HEK293 (cell line): Measurements from ENCODE around the gene SEC11A.
A peak's percentile ranks its signal among the peaks of the same experiment; 100 is the strongest.

Experiments used
- CTCF ChIA-PET: fragments of 350-600 bp; formaldehyde crosslinking; extraction: SDS; loops from one replicate; lab custom pipeline; 2021; ENCODE audit warnings: antibody characterized with exemption; lab: Yijun Ruan, JAX
- POLR2A ChIA-PET: fragments of 300-600 bp; formaldehyde crosslinking; extraction: SDS; loops from one replicate; lab custom pipeline; 2020; ENCODE audit warnings: antibody characterized with exemption, inconsistent platforms; lab: Yijun Ruan, JAX
- H3K27ac ChIP-seq: fragments of 200-500 bp; sonication (Bioruptor generic); 2 replicates; pipeline ENCODE4 v1.5.1; 2014; ENCODE audit warnings: low read depth, low read length, control low read depth, inconsistent platforms; ENCODE audit errors: extremely low read depth
- H3K36me3 ChIP-seq, 2 experiments: fragments of 200-500 bp in 1 of 2; sonication (Bioruptor generic) in 1 of 2; 1 replicate in 1 of 2; 2 replicates in 1 of 2; pipeline ENCODE4 v1.5.1; 2014 to 2017; ENCODE audit warnings: inconsistent platforms in 2 of 2, low read length in 2 of 2; ENCODE audit not compliant: control insufficient read depth in 2 of 2, insufficient read depth in 1 of 2
- H3K4me1 ChIP-seq: fragments of 200-500 bp; sonication (Bioruptor generic); 2 replicates; pipeline ENCODE4 v1.5.1; 2014; ENCODE audit warnings: mild to moderate bottlenecking, low read length, inconsistent platforms; ENCODE audit not compliant: control insufficient read depth, insufficient read depth
- H3K4me3 ChIP-seq: 2 replicates; pipeline ENCODE4 v1.5.1; 2011; ENCODE audit warnings: low read depth, mild to moderate bottlenecking, control low read depth, low read length, moderate library complexity
- H3K9me3 ChIP-seq: fragments of 200-500 bp; sonication (Bioruptor generic); 2 replicates; pipeline ENCODE4 v1.5.1; 2014; ENCODE audit warnings: low read depth, low read length, inconsistent platforms; ENCODE audit not compliant: control insufficient read depth, insufficient read depth
- KLF7 ChIP-seq: fragments of 450-650 bp; formaldehyde crosslinking; IDR thresholded peaks from 2 replicates; pipeline ENCODE4 v1.5.1; 2016; ENCODE audit warnings: missing biosample characterization, missing genetic modification characterization, borderline replicate concordance
- SCRT1 ChIP-seq: fragments of 450-650 bp; formaldehyde crosslinking; IDR thresholded peaks from 2 replicates; pipeline ENCODE4 v1.5.1; 2016; ENCODE audit warnings: missing biosample characterization, missing genetic modification characterization, borderline replicate concordance
- SCRT2 ChIP-seq: fragments of 450-650 bp; formaldehyde crosslinking; IDR thresholded peaks from 2 replicates; pipeline ENCODE4 v1.5.1; 2016; ENCODE audit warnings: missing biosample characterization, missing genetic modification characterization
- TCF7L2 ChIP-seq: IDR thresholded peaks from 2 replicates; pipeline ENCODE4 v1.6.1; 2011; ENCODE audit warnings: low read depth, mild to moderate bottlenecking, inconsistent platforms, low read length, moderate library complexity, borderline replicate concordance
- ZBTB17 ChIP-seq: fragments of 450-650 bp; formaldehyde crosslinking; IDR thresholded peaks from 2 replicates; pipeline ENCODE4 v1.5.1; 2016; ENCODE audit warnings: missing biosample characterization, missing genetic modification characterization
- ZBTB20 ChIP-seq: fragments of 450-650 bp; formaldehyde crosslinking; IDR thresholded peaks from 2 replicates; pipeline ENCODE4 v1.5.1; 2016; ENCODE audit warnings: missing biosample characterization, missing genetic modification characterization
- ZBTB26 ChIP-seq: fragments of 450-650 bp; formaldehyde crosslinking; optimal IDR thresholded peaks from 2 replicates; pipeline ENCODE3; 2016; ENCODE audit warnings: missing biosample characterization, mild to moderate bottlenecking, missing genetic modification characterization
- ZBTB8A ChIP-seq: fragments of 450-650 bp; formaldehyde crosslinking; IDR thresholded peaks from 2 replicates; pipeline ENCODE4 v1.5.1; 2016; ENCODE audit warnings: missing biosample characterization, missing genetic modification characterization
- ZFP3 ChIP-seq: fragments of 450-650 bp; formaldehyde crosslinking; IDR thresholded peaks from 2 replicates; pipeline ENCODE4 v1.5.1; 2016; ENCODE audit warnings: low read depth, missing biosample characterization, missing genetic modification characterization
- ZIC2 ChIP-seq: fragments of 450-650 bp; formaldehyde crosslinking; IDR thresholded peaks from 2 replicates; pipeline ENCODE4 v1.5.1; 2016; ENCODE audit warnings: missing biosample characterization, missing genetic modification characterization
- ZNF112 ChIP-seq: fragments of 450-650 bp; formaldehyde crosslinking; IDR thresholded peaks from 2 replicates; pipeline ENCODE4 v1.5.0; 2017; ENCODE audit warnings: missing biosample characterization, missing genetic modification characterization
- ZNF138 ChIP-seq: fragments of 450-650 bp; formaldehyde crosslinking; IDR thresholded peaks from 2 replicates; pipeline ENCODE4 v1.5.1; 2016; ENCODE audit warnings: missing biosample characterization, missing genetic modification characterization, borderline replicate concordance
- ZNF16 ChIP-seq: fragments of 450-650 bp; formaldehyde crosslinking; IDR thresholded peaks from 2 replicates; pipeline ENCODE4 v1.5.1; 2016; ENCODE audit warnings: low read depth, missing biosample characterization, missing genetic modification characterization
- ZNF19 ChIP-seq: fragments of 450-650 bp; formaldehyde crosslinking; IDR thresholded peaks from 2 replicates; pipeline ENCODE4; 2016; ENCODE audit warnings: missing biosample characterization, missing genetic modification characterization, low read depth
- ZNF223 ChIP-seq: fragments of 450-650 bp; formaldehyde crosslinking; IDR thresholded peaks from 2 replicates; pipeline ENCODE4 v1.5.1; 2016; ENCODE audit warnings: missing biosample characterization, missing genetic modification characterization
- ZNF26 ChIP-seq: fragments of 450-650 bp; formaldehyde crosslinking; IDR thresholded peaks from 2 replicates; pipeline ENCODE4 v1.5.1; 2016; ENCODE audit warnings: missing biosample characterization, missing genetic modification characterization
- ZNF324 ChIP-seq: fragments of 450-650 bp; formaldehyde crosslinking; IDR thresholded peaks from 2 replicates; pipeline ENCODE4 v1.5.1; 2016; ENCODE audit warnings: missing biosample characterization, missing genetic modification characterization
- ZNF350 ChIP-seq: fragments of 450-650 bp; formaldehyde crosslinking; IDR thresholded peaks from 2 replicates; pipeline ENCODE4 v1.5.0; 2017; ENCODE audit warnings: missing biosample characterization, mild to moderate bottlenecking, missing genetic modification characterization
- ZNF366 ChIP-seq: fragments of 450-650 bp; formaldehyde crosslinking; conservative IDR thresholded peaks from 2 replicates; pipeline ENCODE4 v1.5.1; 2016; ENCODE audit warnings: missing biosample characterization, missing genetic modification characterization
- ZNF530 ChIP-seq: fragments of 450-650 bp; formaldehyde crosslinking; IDR thresholded peaks from 2 replicates; pipeline ENCODE4 v1.5.1; 2016; ENCODE audit warnings: low read depth, missing biosample characterization, missing genetic modification characterization
- ZNF600 ChIP-seq: fragments of 450-650 bp; formaldehyde crosslinking; IDR thresholded peaks from 2 replicates; pipeline ENCODE4 v1.5.1; 2016; ENCODE audit warnings: missing biosample characterization, missing genetic modification characterization
- ZNF626 ChIP-seq: fragments of 450-650 bp; sonication (Bioruptor Pico); formaldehyde crosslinking; IDR thresholded peaks from 2 replicates; pipeline ENCODE4 v1.5.1; 2018; ENCODE audit warnings: missing biosample characterization, missing genetic modification characterization, inconsistent platforms
- ZNF654 ChIP-seq: fragments of 450-650 bp; formaldehyde crosslinking; IDR thresholded peaks from 2 replicates; pipeline ENCODE4 v1.5.1; 2016; ENCODE audit warnings: low read depth, missing biosample characterization, missing genetic modification characterization
- ZNF664 ChIP-seq: fragments of 450-650 bp; formaldehyde crosslinking; IDR thresholded peaks from 2 replicates; pipeline ENCODE4 v1.5.1; 2016; ENCODE audit warnings: missing biosample characterization, missing genetic modification characterization
- ZNF670 ChIP-seq: fragments of 450-650 bp; formaldehyde crosslinking; IDR thresholded peaks from 2 replicates; pipeline ENCODE4 v1.5.1; 2016; ENCODE audit warnings: missing biosample characterization, missing genetic modification characterization, low read depth
- ZNF747 ChIP-seq: fragments of 450-650 bp; formaldehyde crosslinking; IDR thresholded peaks from 2 replicates; pipeline ENCODE4 v1.5.1; 2016; ENCODE audit warnings: missing biosample characterization, missing genetic modification characterization
- ZSCAN30 ChIP-seq: fragments of 450-650 bp; IDR thresholded peaks from 2 replicates; pipeline ENCODE4 v1.5.1; 2018; ENCODE audit warnings: missing biosample characterization, mild to moderate bottlenecking, missing genetic modification characterization, moderate library complexity
- TF ChIP-seq, protein P1 (sequence below): fragments of 450-650 bp; formaldehyde crosslinking; IDR thresholded peaks from 2 replicates; pipeline ENCODE4 v1.5.1; 2016; ENCODE audit warnings: missing biosample characterization, missing genetic modification characterization
- TF ChIP-seq, protein P2 (sequence below): fragments of 450-650 bp; IDR thresholded peaks from 2 replicates; pipeline ENCODE4 v1.5.1; 2018; ENCODE audit warnings: missing biosample characterization, missing genetic modification characterization

Gene SEC11A

DNA sequence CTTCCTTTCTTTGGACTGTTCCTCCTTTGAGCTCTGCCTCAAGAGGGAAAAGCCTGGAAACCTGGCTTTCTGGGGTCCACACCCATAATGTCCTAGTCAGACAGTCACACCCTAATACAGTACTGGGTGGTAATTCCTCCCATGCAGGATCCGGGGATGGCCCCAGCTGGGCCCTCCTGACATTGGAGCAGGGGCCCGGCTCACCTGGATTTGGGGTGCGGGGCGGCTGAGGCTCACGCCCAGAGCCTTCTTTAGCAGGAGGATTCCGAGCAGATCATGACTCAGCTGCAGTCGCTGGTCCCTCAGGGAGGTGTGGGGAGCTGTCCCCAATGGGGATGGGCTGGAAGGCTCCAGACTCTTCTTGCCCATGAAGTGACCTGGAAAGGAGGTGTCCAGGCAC lies 59.0 kb downstream of the SEC11A start:
- ChIA-PET POLR2A (interaction anchor here (0.8 to 1.9 kb wide), 2 partner anchors 26 to 90 kb away, joined by 3 to 5 read pairs; no protein-coding TSS in a partner anchor), CTCF (interaction anchor here (0.9 to 4.9 kb wide), 10 partner anchors 11 to 271 kb away, joined by 3 to 19 read pairs (median 4); no protein-coding TSS in a partner anchor)
- H3K4me1 ChIP-seq, result peaks cover 14% of the 10 kb centered on the region

GRCh38 chr15:84654689-84655453 lies 61.1 kb downstream of the SEC11A start:
- H3K9me3 ChIP-seq, result no peaks in the 10 kb centered on the region
- H3K36me3 ChIP-seq, result peaks cover 30 to 37% of the 10 kb centered on the region in 2 experiments
- peak overlapping the region; percentile 71 for H3K27ac ChIP-seq
- ChIA-PET POLR2A (interaction anchor here (0.5 to 2.8 kb wide), 18 partner anchors 8 to 325 kb away, joined by 3 to 26 read pairs (median 4); partner anchors contain the start of genes SEC11A and ZSCAN2), CTCF (interaction anchor here (0.6 to 4.9 kb wide), 20 partner anchors 9 to 1724 kb away, joined by 3 to 19 read pairs (median 4); partner anchors contain the start of gene ZSCAN2)
- peak overlapping the region; percentile 78 for H3K4me3 ChIP-seq
- H3K4me1 ChIP-seq, result peaks cover 8% of the 10 kb centered on the region
- TF ChIP-seq, protein P1, sequence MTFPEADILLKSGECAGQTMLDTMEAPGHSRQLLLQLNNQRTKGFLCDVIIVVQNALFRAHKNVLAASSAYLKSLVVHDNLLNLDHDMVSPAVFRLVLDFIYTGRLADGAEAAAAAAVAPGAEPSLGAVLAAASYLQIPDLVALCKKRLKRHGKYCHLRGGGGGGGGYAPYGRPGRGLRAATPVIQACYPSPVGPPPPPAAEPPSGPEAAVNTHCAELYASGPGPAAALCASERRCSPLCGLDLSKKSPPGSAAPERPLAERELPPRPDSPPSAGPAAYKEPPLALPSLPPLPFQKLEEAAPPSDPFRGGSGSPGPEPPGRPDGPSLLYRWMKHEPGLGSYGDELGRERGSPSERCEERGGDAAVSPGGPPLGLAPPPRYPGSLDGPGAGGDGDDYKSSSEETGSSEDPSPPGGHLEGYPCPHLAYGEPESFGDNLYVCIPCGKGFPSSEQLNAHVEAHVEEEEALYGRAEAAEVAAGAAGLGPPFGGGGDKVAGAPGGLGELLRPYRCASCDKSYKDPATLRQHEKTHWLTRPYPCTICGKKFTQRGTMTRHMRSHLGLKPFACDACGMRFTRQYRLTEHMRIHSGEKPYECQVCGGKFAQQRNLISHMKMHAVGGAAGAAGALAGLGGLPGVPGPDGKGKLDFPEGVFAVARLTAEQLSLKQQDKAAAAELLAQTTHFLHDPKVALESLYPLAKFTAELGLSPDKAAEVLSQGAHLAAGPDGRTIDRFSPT, result peak; percentile 82
- TF ChIP-seq KLF7 (tag by site-specific recombination) (no peak), ZIC2 (tag by site-specific recombination) (no peak), SCRT2 (tag by site-specific recombination) (peak; percentile 99), ZBTB20 (tag by site-specific recombination) (no peak), ZNF600 (peak; percentile 97), ZNF223 (tag by site-specific recombination) (no peak), ZNF16 (tag by site-specific recombination) (no peak), ZBTB8A (tag by site-specific recombination) (peak; percentile 43; the same call in 1 of the 2 replicates), ZNF366 (tag by site-specific recombination) (no peak), ZNF350 (tag by site-specific recombination) (no peak), ZNF26 (no peak), SCRT1 (peak; percentile 98), ZBTB17 (peak; percentile 83), ZNF138 (tag by site-specific recombination) (no peak), ZSCAN30 (tag by site-specific recombination) (0 out of 2 replicates have a peak, but pooled peaks have one; percentile 30), ZNF654 (no peak; the same call in 1 of the 2 replicates), ZNF664 (tag by site-specific recombination) (no peak)

More for the DNA sequence above, 59.0 kb downstream of the SEC11A start:
- no peaks in the 10 kb centered on the region for H3K9me3 ChIP-seq
- TF ChIP-seq ZBTB26 (tag by site-specific recombination) (no peak), ZNF366 (tag by site-specific recombination) (no peak), ZNF626 (tag by site-specific recombination) (no peak), ZNF670 (no peak), ZNF112 (no peak), ZNF19 (tag by site-specific recombination) (no peak), ZNF747 (no peak), ZNF324 (tag by site-specific recombination) (no peak), TCF7L2 (no peak), ZFP3 (tag by site-specific recombination) (no peak), ZNF530 (no peak)
- TF ChIP-seq, protein P2, sequence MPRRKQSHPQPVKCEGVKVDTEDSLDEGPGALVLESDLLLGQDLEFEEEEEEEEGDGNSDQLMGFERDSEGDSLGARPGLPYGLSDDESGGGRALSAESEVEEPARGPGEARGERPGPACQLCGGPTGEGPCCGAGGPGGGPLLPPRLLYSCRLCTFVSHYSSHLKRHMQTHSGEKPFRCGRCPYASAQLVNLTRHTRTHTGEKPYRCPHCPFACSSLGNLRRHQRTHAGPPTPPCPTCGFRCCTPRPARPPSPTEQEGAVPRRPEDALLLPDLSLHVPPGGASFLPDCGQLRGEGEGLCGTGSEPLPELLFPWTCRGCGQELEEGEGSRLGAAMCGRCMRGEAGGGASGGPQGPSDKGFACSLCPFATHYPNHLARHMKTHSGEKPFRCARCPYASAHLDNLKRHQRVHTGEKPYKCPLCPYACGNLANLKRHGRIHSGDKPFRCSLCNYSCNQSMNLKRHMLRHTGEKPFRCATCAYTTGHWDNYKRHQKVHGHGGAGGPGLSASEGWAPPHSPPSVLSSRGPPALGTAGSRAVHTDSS (tag by site-specific recombination), result no peak
- TF ChIP-seq, all 188 proteins: peak for 0
- H3K4me3 ChIP-seq, result no peak overlapping the region
- H3K36me3 ChIP-seq, result peaks cover 9 to 16% of the 10 kb centered on the region in 2 experiments
- H3K27ac ChIP-seq, result no peak overlapping the region
